MM.1S (cell line): ENCODE data around the gene SRC.

Source experiments
- DNase-seq: peaks from one replicate; pipeline ENCODE4 v3.0.0-alpha.2; 2015
- H2AFZ ChIP-seq: fragments of 300-600 bp; sonication (generic); 2 replicates; pipeline ENCODE4 v1.6.0; 2016; ENCODE audit warnings: antibody characterized with exemption, low read length
- H3F3A ChIP-seq: fragments of 300-600 bp; sonication (generic); 2 replicates; pipeline ENCODE4 v1.6.1; 2016; ENCODE audit warnings: mild to moderate bottlenecking, antibody characterized with exemption, low read length, moderate library complexity, mixed read lengths; ENCODE audit not compliant: insufficient read depth
- H3K27ac ChIP-seq: fragments of 300-600 bp; sonication (generic); 2 replicates; pipeline ENCODE4 v1.5.1; 2016; ENCODE audit warnings: mild to moderate bottlenecking, low read length
- H3K27me3 ChIP-seq: fragments of 300-600 bp; sonication (generic); replicated peaks from 2 replicates; pipeline ENCODE4 v1.6.0; 2016; ENCODE audit warnings: low read length; ENCODE audit not compliant: insufficient read depth
- H3K36me3 ChIP-seq: fragments of 300-600 bp; sonication (generic); replicated peaks from 2 replicates; pipeline ENCODE4 v1.6.1; 2016; ENCODE audit warnings: mild to moderate bottlenecking, low read length, mixed read lengths; ENCODE audit not compliant: insufficient read depth
- H3K4me1 ChIP-seq: fragments of 300-600 bp; sonication (generic); 2 replicates; pipeline ENCODE4 v1.6.1; 2016; ENCODE audit warnings: low read length, mixed read lengths
- H3K4me2 ChIP-seq: fragments of 300-600 bp; sonication (generic); 2 replicates; pipeline ENCODE4 v1.6.0; 2016; ENCODE audit warnings: low read depth, low read length
- H3K4me3 ChIP-seq: fragments of 300-600 bp; sonication (generic); 2 replicates; pipeline ENCODE4 v1.5.1; 2016; ENCODE audit warnings: low read length, mixed read lengths
- H3K79me2 ChIP-seq: fragments of 300-600 bp; sonication (generic); 2 replicates; pipeline ENCODE4 v1.6.1; 2016; ENCODE audit warnings: mixed run types, low read length, mixed read lengths
- H3K9ac ChIP-seq: fragments of 300-600 bp; sonication (generic); 2 replicates; pipeline ENCODE4 v1.6.1; 2016; ENCODE audit warnings: low read length, mixed read lengths
- H3K9me2 ChIP-seq: fragments of 300-600 bp; sonication (generic); replicated peaks from 2 replicates; pipeline ENCODE4 v1.6.1; 2016; ENCODE audit warnings: mild to moderate bottlenecking, low read length, mixed read lengths; ENCODE audit not compliant: insufficient read depth
- H3K9me3 ChIP-seq: fragments of 300-600 bp; sonication (generic); replicated peaks from 2 replicates; pipeline ENCODE4 v1.6.1; 2016; ENCODE audit warnings: mild to moderate bottlenecking, low read length, mixed read lengths; ENCODE audit not compliant: insufficient read depth
- H4K20me1 ChIP-seq: fragments of 300-600 bp; sonication (generic); 2 replicates; pipeline ENCODE4 v1.6.1; 2016; ENCODE audit warnings: mild to moderate bottlenecking, low read length, moderate library complexity, mixed read lengths; ENCODE audit not compliant: insufficient read depth
- CTCF ChIP-seq: fragments of 300-600 bp; sonication (generic); IDR thresholded peaks from 2 replicates; pipeline ENCODE4 v1.5.1; 2016; ENCODE audit warnings: antibody characterized with exemption, low read length, mixed read lengths
- EZH2 ChIP-seq: fragments of 300-600 bp; sonication (generic); optimal IDR thresholded peaks from 2 replicates; pipeline ENCODE3; 2017; ENCODE audit warnings: low read depth, mild to moderate bottlenecking, antibody characterized with exemption, low read length, mixed read lengths
- EZH2phosphoT487 ChIP-seq: fragments of 300-600 bp; sonication (generic); IDR thresholded peaks from 2 replicates; pipeline ENCODE4 v1.6.1; 2018; ENCODE audit warnings: antibody characterized with exemption, low read length

The SRC gene

GRCh38 chr20:37298190-37298939 is 47.6 kb upstream of the SRC start:
- Histone ChIP-seq H3K9ac (peak overlapping the region; percentile 3; the same call in 1 of the 2 replicates), H3K79me2 (peaks cover 69% of the 10 kb centered on the region), H2AFZ (no peak overlapping the region), H3K27ac (peak overlapping the region; percentile 85; the same call in 1 of the 2 replicates), H3K36me3 (no peaks in the 10 kb centered on the region), H3K9me2 (no peaks in the 10 kb centered on the region), H3K9me3 (no peaks in the 10 kb centered on the region), H3K27me3 (no peaks in the 10 kb centered on the region), H3K4me2 (peak overlapping the region; percentile 48; the same call in 1 of the 2 replicates), H3K4me1 (peaks cover 39% of the 10 kb centered on the region), H3F3A (peaks cover 4% of the 10 kb centered on the region; the same call in 1 of the 2 replicates), H4K20me1 (no peaks in the 10 kb centered on the region), H3K4me3 (peak overlapping the region; percentile 6; the same call in 1 of the 2 replicates)
- no peak for TF ChIP-seq EZH2phosphoT487
- TF ChIP-seq CTCF: no peak
- TF ChIP-seq EZH2: no peak
- DNase-seq: peak; percentile 62

GRCh38 chr20:37299718-37300528 is 46.0 kb upstream of the SRC start:
- no peak overlapping the region for H2AFZ ChIP-seq
- H3K4me3 ChIP-seq: no peak overlapping the region
- H3K79me2 ChIP-seq: peaks cover 56% of the 10 kb centered on the region
- no peak overlapping the region for H3K9ac ChIP-seq
- no peaks in the 10 kb centered on the region for H3K9me2 ChIP-seq
- H3F3A ChIP-seq: peaks cover 4% of the 10 kb centered on the region; the same call in 1 of the 2 replicates
- H3K27me3 ChIP-seq: no peaks in the 10 kb centered on the region
- TF ChIP-seq EZH2phosphoT487: no peak
- no peaks in the 10 kb centered on the region for H3K36me3 ChIP-seq
- DNase-seq: no peak
- no peaks in the 10 kb centered on the region for H3K9me3 ChIP-seq
- H3K4me2 ChIP-seq: no peak overlapping the region
- H3K27ac ChIP-seq: no peak overlapping the region
- peaks cover 30% of the 10 kb centered on the region for H3K4me1 ChIP-seq
- no peaks in the 10 kb centered on the region for H4K20me1 ChIP-seq

DNA sequence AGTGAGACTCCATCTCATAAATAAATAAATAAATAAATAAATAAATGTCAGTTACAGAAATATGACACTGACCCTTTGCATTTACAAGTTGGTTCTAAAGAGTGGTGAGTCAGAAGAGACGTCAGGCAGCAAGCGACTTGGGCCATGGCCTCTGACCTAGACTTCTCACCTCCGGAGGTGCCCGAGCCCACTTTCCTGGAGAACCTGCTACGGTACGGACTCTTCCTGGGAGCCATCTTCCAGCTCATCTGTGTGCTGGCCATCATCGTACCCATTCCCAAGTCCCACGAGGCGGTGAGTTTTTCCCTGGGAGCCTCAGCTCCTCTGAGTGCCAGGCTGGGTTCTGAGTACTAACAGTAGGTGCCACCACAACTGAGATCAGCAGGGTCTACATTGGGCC is 44.8 kb upstream of the SRC start:
- Histone ChIP-seq H3F3A (peaks cover 4% of the 10 kb centered on the region; the same call in 1 of the 2 replicates), H3K36me3 (no peaks in the 10 kb centered on the region), H3K4me3 (no peak overlapping the region), H3K9ac (no peak overlapping the region), H3K9me3 (no peaks in the 10 kb centered on the region), H3K4me2 (no peak overlapping the region), H3K4me1 (peaks cover 27% of the 10 kb centered on the region), H3K9me2 (no peaks in the 10 kb centered on the region), H4K20me1 (no peaks in the 10 kb centered on the region), H3K27ac (no peak overlapping the region), H3K27me3 (no peaks in the 10 kb centered on the region), H2AFZ (no peak overlapping the region), H3K79me2 (peaks cover 44% of the 10 kb centered on the region)
- TF ChIP-seq EZH2 (no peak), EZH2phosphoT487 (no peak), CTCF (no peak)
- DNase-seq: no peak
